Endothelial cell of umbilical vein (primary cell): ENCODE data around the gene M1AP. TPM values are rescaled to one million over a fixed set of nuclear protein-coding genes. Genes with fewer than 3 reads are reported as not detected.

Experiments used
- BruUV-seq: library from RNA; stranded (reverse); fragments of 400-500 nt; replicated peaks from 2 replicates; lab custom pipeline; 2021; lab: Mats Ljungman, UMichigan
- CTCF ChIA-PET: fragments of 300-600, 350-600 bp; sonication (Branson Sonifier 250); formaldehyde crosslinking; loops from one replicate; lab custom pipeline; 2021; ENCODE audit warnings: antibody characterized with exemption, inconsistent platforms; lab: Charles Lee
- POLR2A ChIA-PET: fragments of 300-600, 350-600 bp; sonication (Branson Sonifier 250); formaldehyde crosslinking; loops from one replicate; lab custom pipeline; 2021; ENCODE audit warnings: antibody characterized with exemption, inconsistent platforms; lab: Charles Lee
- DNase-seq: peaks from one replicate; pipeline ENCODE4 v3.0.0-alpha.2; 2011; ENCODE audit warnings: low read depth, low spot score
- FAIRE-seq: peaks from 2 replicates; lab custom pipeline; 2011; peaks lifted over from hg19 to GRCh38; lab: Jason Lieb, UNC
- H2AFZ ChIP-seq: 2 replicates; pipeline ENCODE4 v1.6.0; 2012; ENCODE audit warnings: low read depth, low read length, control low read depth, inconsistent platforms
- H3K27ac ChIP-seq: 2 replicates; pipeline ENCODE4 v1.5.1; 2011; ENCODE audit warnings: low read depth, mild to moderate bottlenecking, control low read depth, low read length, moderate library complexity; ENCODE audit not compliant: insufficient read depth
- H3K27me3 ChIP-seq, 2 experiments: 2 replicates each; pipeline versions ENCODE4 v1.6.0 to v1.6.1; 2011; ENCODE audit warnings: low read length in 2 of 2, mixed read lengths in 1 of 2; ENCODE audit not compliant: control insufficient read depth in 2 of 2, insufficient read depth in 2 of 2
- H3K36me3 ChIP-seq, 2 experiments: 2 replicates in 1 of 2; 3 replicates in 1 of 2; pipeline ENCODE4 v1.5.1; 2011; ENCODE audit warnings: low read length in 2 of 2, mild to moderate bottlenecking in 1 of 2, moderate library complexity in 1 of 2; ENCODE audit not compliant: control insufficient read depth in 2 of 2, insufficient read depth in 2 of 2; ENCODE audit errors: extremely low read depth in 1 of 2
- H3K4me1 ChIP-seq: 3 replicates; pipeline ENCODE4 v1.5.1; 2011; ENCODE audit warnings: mild to moderate bottlenecking, low read length; ENCODE audit not compliant: control insufficient read depth, insufficient read depth; ENCODE audit errors: extremely low read depth
- H3K4me2 ChIP-seq: 2 replicates; pipeline ENCODE4 v1.6.1; 2011; ENCODE audit warnings: low read length, control low read depth, mixed read lengths; ENCODE audit not compliant: insufficient read depth
- H3K4me3 ChIP-seq, 3 experiments: fragments of 200-600 bp in 1 of 3; sonication (generic), shearing (Covaris generic) in 1 of 3; replicated peaks in 1 of 3; 2 replicates each; pipeline ENCODE4 v1.5.1; 2011 to 2016; ENCODE audit warnings: control low read depth in 3 of 3, low read length in 3 of 3, mild to moderate bottlenecking in 2 of 3, inconsistent platforms in 1 of 3, low read depth in 1 of 3, moderate library complexity in 1 of 3; ENCODE audit not compliant: insufficient read depth in 1 of 3
- H3K79me2 ChIP-seq: 2 replicates; pipeline ENCODE4 v1.6.0; 2012; ENCODE audit warnings: low read length, inconsistent platforms; ENCODE audit not compliant: control insufficient read depth, insufficient read depth
- H3K9ac ChIP-seq: replicated peaks from 2 replicates; pipeline ENCODE3; 2011; ENCODE audit warnings: low read length, control low read depth; ENCODE audit not compliant: insufficient read depth; ENCODE audit errors: extremely low read depth
- H3K9me1 ChIP-seq: replicated peaks from 3 replicates; pipeline ENCODE4 v1.6.0; 2011; ENCODE audit warnings: mild to moderate bottlenecking, low read length; ENCODE audit not compliant: control insufficient read depth, insufficient read depth; ENCODE audit errors: extremely low read depth
- H3K9me3 ChIP-seq: replicated peaks from 2 replicates; pipeline ENCODE4 v1.5.1; 2012; ENCODE audit warnings: low read length, inconsistent platforms; ENCODE audit not compliant: control insufficient read depth, insufficient read depth
- H4K20me1 ChIP-seq: replicated peaks from 2 replicates; pipeline ENCODE3; 2011; ENCODE audit warnings: mild to moderate bottlenecking, low read length; ENCODE audit not compliant: control insufficient read depth, insufficient read depth; ENCODE audit errors: extremely low read depth
- CTCF ChIP-seq, 2 donors: IDR thresholded peaks; 1 replicate in 1 of 2; 2 replicates in 1 of 2; pipeline ENCODE4 v1.5.1; 2011; ENCODE audit warnings: low read length in 2 of 2, mild to moderate bottlenecking in 2 of 2, moderate library complexity in 2 of 2, control low read depth in 1 of 2, inconsistent platforms in 1 of 2, low read depth in 1 of 2; ENCODE audit not compliant: insufficient read depth in 1 of 2; ENCODE audit errors: extremely low read depth in 1 of 2
- EZH2 ChIP-seq: IDR thresholded peaks from 2 replicates; pipeline ENCODE4 v1.6.1; 2012; ENCODE audit warnings: borderline replicate concordance, low read depth, mild to moderate bottlenecking, moderate library complexity, low read length, inconsistent platforms; ENCODE audit not compliant: severe bottlenecking
- FOS ChIP-seq: IDR thresholded peaks from 2 replicates; pipeline ENCODE4 v1.6.1; 2011; ENCODE audit warnings: mild to moderate bottlenecking, low read length, moderate library complexity, borderline replicate concordance; ENCODE audit not compliant: insufficient read depth
- GATA2 ChIP-seq: IDR thresholded peaks from 2 replicates; pipeline ENCODE4 v1.7.0; 2011; ENCODE audit warnings: low read depth, mild to moderate bottlenecking, moderate library complexity, mixed read lengths, low read length; ENCODE audit not compliant: insufficient read length, insufficient read depth
- JUN ChIP-seq: IDR thresholded peaks from 2 replicates; pipeline ENCODE4 v1.6.1; 2011; ENCODE audit warnings: borderline replicate concordance, low read depth; ENCODE audit not compliant: insufficient read length, insufficient read depth
- MYC ChIP-seq: IDR thresholded peaks from one replicate; pipeline ENCODE4 v1.6.1; 2011; ENCODE audit warnings: mild to moderate bottlenecking, low read depth, low read length
- POLR2A ChIP-seq: IDR thresholded peaks from 2 replicates; pipeline ENCODE4 v1.6.1; 2012; ENCODE audit warnings: low read depth, mild to moderate bottlenecking, control low read depth, low read length
- POLR2AphosphoS5 ChIP-seq: IDR thresholded peaks from 2 replicates; pipeline ENCODE4 v1.6.1; 2012; ENCODE audit warnings: low read depth, mild to moderate bottlenecking, control low read depth, low read length, moderate library complexity; ENCODE audit not compliant: insufficient read depth
- dilution Hi-C: fragments of 300-500 bp; cut with MboI; formaldehyde crosslinking; loops from one replicate; pipeline ENCODE4 v1.15.0; 2019; ENCODE audit warnings: low sequenced_read_pairs; ENCODE audit not compliant: extremely low pct_ligation_motif_present
- intact Hi-C: fragments of 100-400 bp; cut with micrococcal nuclease; formaldehyde crosslinking; loops from one replicate; pipeline ENCODE4 v1.10.0; 2022
- polyA plus RNA-seq, 4 experiments: library from polyadenylated mRNA; depleted of rRNA in 3 of 4; stranded (reverse) in 3 of 4; unstranded in 1 of 4; fragments of >200 nt; gene quantifications; 2 replicates each; pipeline versions ENCODE4 v1.2.1 to v1.2.3, GENCODE V29; 2011 to 2012; ENCODE audit warnings: missing spikeins in 1 of 4
- total RNA-seq: library from RNA; stranded (reverse); gene quantifications from 2 replicates; pipeline ENCODE4 v1.2.3, GENCODE V29; 2021
- TF ChIP-seq, protein P1 (sequence below): IDR thresholded peaks from 2 replicates; pipeline ENCODE4 v1.6.1; 2011; ENCODE audit not compliant: insufficient read depth, insufficient read length

Gene M1AP
- total and polyA plus RNA-seq, 2 donors (not counting 3 experiments of a cell fraction or from before 2014, with no cell fraction given), result 0.04 TPM; not detected in 1

DNA sequence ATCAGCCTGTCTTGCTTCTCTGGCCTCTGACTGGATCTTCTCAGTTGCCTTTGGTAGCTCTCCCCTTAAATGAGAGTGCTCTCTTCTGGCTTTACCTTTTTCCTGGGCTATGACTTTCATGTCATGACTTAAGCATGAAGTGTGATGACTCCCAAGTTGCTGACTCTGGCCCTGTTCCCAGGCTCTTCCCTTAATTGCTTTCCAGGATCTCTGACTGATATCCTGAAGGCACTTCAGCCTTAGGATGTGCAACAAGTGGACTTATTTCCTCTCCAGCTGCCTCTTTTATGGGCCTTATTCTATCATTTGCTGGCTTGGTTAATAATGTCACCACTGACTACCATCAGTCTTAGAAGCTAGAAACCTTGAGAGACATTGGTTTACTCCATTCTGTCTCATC, 23.3 kb upstream of the M1AP start:
- peak; percentile 38 for TF ChIP-seq FOS
- no peak for TF ChIP-seq MYC
- FAIRE-seq (no peak), DNase-seq (peak; percentile 43)
- Histone ChIP-seq H3K27me3 (no peaks in the 10 kb centered on the region), H3K9me3 (no peaks in the 10 kb centered on the region), H3K9ac (no peak overlapping the region), H3K79me2 (no peaks in the 10 kb centered on the region), H3K36me3 (no peaks in the 10 kb centered on the region), H2AFZ (no peak overlapping the region), H3K9me1 (no peaks in the 10 kb centered on the region), H4K20me1 (no peaks in the 10 kb centered on the region), H3K4me2 (no peak overlapping the region), H3K4me3 (no peak overlapping the region), H3K4me1 (no peaks in the 10 kb centered on the region), H3K27ac (no peak overlapping the region)
- POLR2A ChIA-PET, result no interaction called here
- intact Hi-C loops (no loop called here), dilution Hi-C loops (no loop called here)
- CTCF ChIA-PET, result interaction anchor here (0.8 to 1.5 kb wide), 2 partner anchors 10 to 19 kb away, joined by 3 to 5 read pairs; no protein-coding TSS in a partner anchor
- BruUV-seq, result no TSS peak

- no peaks in the 10 kb centered on the region for H3K36me3 ChIP-seq
- FAIRE-seq (no peak), DNase-seq (no peak)
- intact Hi-C loops, result no loop called here
- no peaks in the 10 kb centered on the region for H3K9me1 ChIP-seq
- ChIA-PET CTCF (no interaction called here), POLR2A (no interaction called here)
- no peaks in the 10 kb centered on the region for H3K79me2 ChIP-seq
- BruUV-seq, result no TSS peak
- no peaks in the 10 kb centered on the region for H3K27me3 ChIP-seq
- dilution Hi-C loops, result no loop called here
- no peaks in the 10 kb centered on the region for H3K9me3 ChIP-seq
- TF ChIP-seq POLR2AphosphoS5 (no peak), POLR2A (no peak), FOS (no peak), CTCF (IDR thresholded peaks at IDR 0.05; ENCODE audit: extremely low read depth in 1 of 2, insufficient read depth in 1 of 2, low read depth in 1 of 2, low read length in 2 of 2) (no peak), GATA2 (no peak), EZH2 (no peak), MYC (no peak), JUN (no peak)
- TF ChIP-seq, protein P1, sequence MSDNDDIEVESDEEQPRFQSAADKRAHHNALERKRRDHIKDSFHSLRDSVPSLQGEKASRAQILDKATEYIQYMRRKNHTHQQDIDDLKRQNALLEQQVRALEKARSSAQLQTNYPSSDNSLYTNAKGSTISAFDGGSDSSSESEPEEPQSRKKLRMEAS, result no peak
- no peak overlapping the region for H3K9ac ChIP-seq
- H3K27ac ChIP-seq, result no peak overlapping the region
- H2AFZ ChIP-seq, result no peak overlapping the region
- H3K4me2 ChIP-seq, result no peak overlapping the region
- H4K20me1 ChIP-seq, result no peaks in the 10 kb centered on the region
- no peaks in the 10 kb centered on the region for H3K4me1 ChIP-seq
- no peak overlapping the region for H3K4me3 ChIP-seq
Measured at GRCh38 chr2:74670263-74670662, 22.1 kb upstream of the M1AP start.
